Right ventricle myocardium inferior (tissue), 1 donor: ENCODE results near the gene MAPK8. TPM values are rescaled to one million over a fixed set of nuclear protein-coding genes. Genes with fewer than 3 reads are reported as not detected.

Experiments used
- ATAC-seq: fragments of 200-7000 bp; cut with Tn5 transposase; one replicate; pipeline ENCODE4 v1.9.1; 2020; ENCODE audit warnings: mild to moderate bottlenecking, moderate library complexity
- DNase-seq: peaks from one replicate; pipeline ENCODE4 v3.0.0; 2021; ENCODE audit errors: missing footprints
- intact Hi-C: fragments of 100-400 bp; cut with DNase I; formaldehyde crosslinking; loops from one replicate; pipeline ENCODE4 v1.11.0; 2022
- total RNA-seq: library from RNA; stranded (reverse); fragmentation: NEBNext Ultra II Directional; extraction: Animal tissue kit (Norgen Biotek cat#: 25700); gene quantifications from one replicate; pipeline ENCODE4 v1.2.1, GENCODE V29; 2021
- donor health status: DM: no; HTN: yes; CAD: no; lungs with severe emphysema.

Gene MAPK8
- total RNA-seq, 1 donor from 2014 or later = 29.5 TPM

- intact Hi-C loops = no loop called here
- no peak for DNase-seq
- no peak for ATAC-seq
These were observed 170.0 kb downstream of the MAPK8 start for GRCh38 chr10:48476279-48476982.

- intact Hi-C loops = no loop called here
- no peak for ATAC-seq
- no peak for DNase-seq
These were observed 170.7 kb downstream of the MAPK8 start for GRCh38 chr10:48477141-48477540.

- intact Hi-C loops = no loop called here
- DNase-seq = no peak
- ATAC-seq = no peak
These were observed 171.1 kb downstream of the MAPK8 start for GRCh38 chr10:48477616-48478015.

GRCh38 chr10:48478469-48478868 lies 172.0 kb downstream of the MAPK8 start:
- intact Hi-C loops = no loop called here
- no peak for ATAC-seq
- DNase-seq = no peak

GRCh38 chr10:48478980-48479811 lies 172.7 kb downstream of the MAPK8 start:
- intact Hi-C loops = no loop called here
- ATAC-seq = no peak
- no peak for DNase-seq

GRCh38 chr10:48480397-48481374 lies 174.2 kb downstream of the MAPK8 start:
- intact Hi-C loops = no loop called here
- DNase-seq = no peak
- ATAC-seq = peak; percentile 62

- ATAC-seq (no peak), DNase-seq (no peak)
- intact Hi-C loops = no loop called here
These were observed 174.9 kb downstream of the MAPK8 start for GRCh38 chr10:48481385-48481784.

- DNase-seq (no peak), ATAC-seq (no peak)
- intact Hi-C loops = no loop called here
These were observed 175.7 kb downstream of the MAPK8 start for GRCh38 chr10:48482207-48482606.

GRCh38 chr10:48484911-48485310 lies 178.4 kb downstream of the MAPK8 start:
- DNase-seq = no peak
- intact Hi-C loops = no loop called here
- no peak for ATAC-seq

- intact Hi-C loops = no loop called here
- no peak for ATAC-seq
- no peak for DNase-seq
These were observed 179.2 kb downstream of the MAPK8 start for GRCh38 chr10:48485711-48486110.

- ATAC-seq = no peak
- intact Hi-C loops = no loop called here
- DNase-seq = no peak
These were observed 180.8 kb downstream of the MAPK8 start for GRCh38 chr10:48487244-48487643.

Other genes with a start within 250 kb of the MAPK8 start
- not detected for gene FRMPD2, start 32.0 kb upstream of the MAPK8 start, total RNA-seq